GM18508 (cell line): ENCODE measurements around the gene NKAIN2.

ENCODE experiments used
- ATAC-seq: cut with Tn5 transposase; IDR thresholded peaks from one replicate; pipeline ENCODE4 v1.9.1; 2021; ENCODE audit warnings: moderate number of reproducible peaks; ENCODE audit not compliant: insufficient read depth, unreplicated experiment

NKAIN2 gene

GRCh38 chr6:124466949-124467348 lies 663.3 kb downstream of the NKAIN2 start:
- no peak for ATAC-seq

- ATAC-seq = no peak
Measured at GRCh38 chr6:124467366-124467765, 663.7 kb downstream of the NKAIN2 start.

- ATAC-seq = no peak
Measured at GRCh38 chr6:124470803-124471202, 667.1 kb downstream of the NKAIN2 start.

GRCh38 chr6:124475176-124475575 lies 671.5 kb downstream of the NKAIN2 start:
- no peak for ATAC-seq

- ATAC-seq = no peak
Measured at GRCh38 chr6:124478906-124479305, 675.2 kb downstream of the NKAIN2 start.

GRCh38 chr6:124479991-124480430 lies 676.3 kb downstream of the NKAIN2 start:
- no peak for ATAC-seq

GRCh38 chr6:124482071-124482491 lies 678.4 kb downstream of the NKAIN2 start:
- ATAC-seq = no peak

- ATAC-seq = no peak
Measured at GRCh38 chr6:124487623-124488431, 684.2 kb downstream of the NKAIN2 start.

- ATAC-seq = no peak
Measured at GRCh38 chr6:124490122-124490521, 686.5 kb downstream of the NKAIN2 start.

GRCh38 chr6:124493259-124493658 lies 689.6 kb downstream of the NKAIN2 start:
- no peak for ATAC-seq

- ATAC-seq = no peak
Measured at GRCh38 chr6:124494956-124495664, 691.4 kb downstream of the NKAIN2 start.

- ATAC-seq = no peak
Measured at GRCh38 chr6:124495665-124496190, 692.1 kb downstream of the NKAIN2 start.

- ATAC-seq = no peak
Measured at GRCh38 chr6:124496334-124496733, 692.7 kb downstream of the NKAIN2 start.

- ATAC-seq = no peak
Measured at GRCh38 chr6:124512431-124512830, 708.8 kb downstream of the NKAIN2 start.

- no peak for ATAC-seq
Measured at GRCh38 chr6:124517339-124517738, 713.7 kb downstream of the NKAIN2 start.

GRCh38 chr6:124520514-124520913 lies 716.8 kb downstream of the NKAIN2 start:
- no peak for ATAC-seq

- ATAC-seq = no peak
Measured at GRCh38 chr6:124522335-124522734, 718.7 kb downstream of the NKAIN2 start.

GRCh38 chr6:124524491-124525200 lies 721.0 kb downstream of the NKAIN2 start:
- no peak for ATAC-seq

- ATAC-seq = no peak
Measured at GRCh38 chr6:124530926-124531325, 727.3 kb downstream of the NKAIN2 start.

- no peak for ATAC-seq
Measured at GRCh38 chr6:124535299-124535698, 731.6 kb downstream of the NKAIN2 start.

GRCh38 chr6:124535746-124536145 lies 732.1 kb downstream of the NKAIN2 start:
- ATAC-seq = no peak
